Measurements from ENCODE around the gene ACOT9. TPM values are rescaled to one million over a fixed set of nuclear protein-coding genes. Genes with fewer than 3 reads are reported as not detected.

Gene ACOT9
- total and polyA plus RNA-seq, 2 experiments from 2014 or later = 28.5 to 34.3 TPM

DNA sequence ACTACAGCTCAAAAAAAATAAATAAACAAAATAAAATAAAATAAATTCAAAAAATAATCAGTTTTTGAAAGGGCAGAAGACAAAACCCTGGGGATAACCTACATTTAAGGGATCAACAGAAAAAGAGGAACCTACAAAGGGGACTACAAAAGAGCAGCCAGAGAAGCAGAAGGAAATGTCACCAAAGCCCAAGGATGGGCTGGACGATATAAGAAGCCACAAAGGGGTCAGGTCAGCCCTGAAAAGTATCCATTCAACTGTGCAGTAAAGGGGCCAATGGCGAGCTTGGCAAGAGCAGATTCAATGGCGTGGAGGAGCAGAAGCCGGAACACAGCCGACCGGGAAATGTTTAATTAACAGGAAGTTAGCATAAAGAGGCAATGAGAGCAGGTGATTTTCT is 16.9 kb downstream of the ACOT9 start:
- Mint-ChIP-seq H3K4me1 (no peaks in the 10 kb centered on the region; the same call in 2 of the 3 replicates), H3K27ac (no peak overlapping the region), H3K36me3 (ENCODE audit: low read depth) (peaks cover 31% of the 10 kb centered on the region), H3K4me3 (no peak overlapping the region), H3K9me3 (no peaks in the 10 kb centered on the region; the same call in 2 of the 3 replicates), H3K27me3 (ENCODE audit: insufficient read depth, low read depth, poor library complexity) (no peaks in the 10 kb centered on the region)
- H3K4me2 ChIP-seq = no peak overlapping the region
- no peaks in the 10 kb centered on the region for H3K27me3 ChIP-seq (ENCODE audit: insufficient read depth)
- no peaks in the 10 kb centered on the region for H3F3A ChIP-seq (replicated peaks; ENCODE audit: low read depth)
- no peak for TF ChIP-seq ZNF331 (CRISPR knock-in tag; IDR thresholded peaks at IDR 0.05; ENCODE audit: low read depth)
- no peak for TF ChIP-seq EZH2 (IDR thresholded peaks at IDR 0.05; ENCODE audit: low read depth, unreplicated experiment)
- no peak for TF ChIP-seq JUNB (IDR thresholded peaks at IDR 0.05; ENCODE audit: unreplicated experiment)
- no peak for TF ChIP-seq NANOG (IDR thresholded peaks at IDR 0.05; ENCODE audit: borderline replicate concordance)
- H3K9me2 ChIP-seq (ENCODE audit: insufficient read depth) = no peaks in the 10 kb centered on the region
- no peaks in the 10 kb centered on the region for H4K20me1 ChIP-seq (replicated peaks; ENCODE audit: insufficient read depth)
- H2AFZ ChIP-seq = no peak overlapping the region
- ATAC-seq = no peak
- H3K4me1 ChIP-seq (ENCODE audit: insufficient read depth) = no peaks in the 10 kb centered on the region
- no peak overlapping the region for H3K27ac ChIP-seq (ENCODE audit: low read depth)
- DNase-seq (ENCODE audit: low spot score) = no peak
- no peaks in the 10 kb centered on the region for H3K79me2 ChIP-seq (replicated peaks; ENCODE audit: insufficient read depth)
- peaks cover 7% of the 10 kb centered on the region; the same call in 1 of the 2 replicates for H3K36me3 ChIP-seq (ENCODE audit: insufficient read depth)
- H3K4me3 ChIP-seq = no peak overlapping the region

DNA sequence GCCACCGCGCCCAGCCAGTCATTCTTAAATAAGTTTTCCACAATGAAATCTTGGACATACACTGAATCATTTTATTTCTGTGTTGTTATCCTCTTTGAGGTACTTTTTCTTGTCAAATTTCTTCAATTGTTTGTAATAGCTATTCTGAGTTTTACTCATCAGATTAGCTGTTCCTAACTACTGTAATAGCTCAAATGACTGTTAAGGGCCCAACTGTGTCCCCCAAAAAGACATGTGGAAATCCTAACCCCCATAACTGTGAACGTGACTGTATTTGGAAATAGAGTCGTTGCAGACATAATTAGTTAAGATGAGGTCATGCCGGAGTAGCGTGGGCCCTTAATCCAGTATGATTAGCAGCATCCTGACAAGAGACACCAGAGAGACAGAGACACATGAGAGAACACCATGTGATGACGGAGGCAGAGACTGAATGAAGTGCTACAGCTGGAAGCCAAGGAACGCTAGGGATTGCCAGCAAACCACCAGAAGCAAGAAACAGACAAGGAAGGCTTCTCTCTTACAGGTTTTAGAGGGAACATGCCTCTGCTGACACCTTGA is 22.9 kb downstream of the ACOT9 start:
- Histone ChIP-seq H3K36me3 (ENCODE audit: insufficient read depth) (peaks cover 8% of the 10 kb centered on the region; the same call in 1 of the 2 replicates), H3K9me2 (ENCODE audit: insufficient read depth) (no peaks in the 10 kb centered on the region), H3K4me3 (no peak overlapping the region), H3K4me2 (no peak overlapping the region), H3K79me2 (replicated peaks; ENCODE audit: insufficient read depth) (no peaks in the 10 kb centered on the region), H4K20me1 (replicated peaks; ENCODE audit: insufficient read depth) (no peaks in the 10 kb centered on the region), H3K27me3 (ENCODE audit: insufficient read depth) (no peaks in the 10 kb centered on the region), H3K4me1 (ENCODE audit: insufficient read depth) (no peaks in the 10 kb centered on the region), H3F3A (replicated peaks; ENCODE audit: low read depth) (no peaks in the 10 kb centered on the region), H2AFZ (no peak overlapping the region), H3K27ac (ENCODE audit: low read depth) (no peak overlapping the region)
- ATAC-seq = no peak
- H3K4me1 Mint-ChIP-seq = peaks cover 7% of the 10 kb centered on the region; the same call in 2 of the 3 replicates
- no peaks in the 10 kb centered on the region for H3K27me3 Mint-ChIP-seq (ENCODE audit: insufficient read depth, low read depth, poor library complexity)
- DNase-seq (ENCODE audit: low spot score) = no peak
- peaks cover 19% of the 10 kb centered on the region for H3K36me3 Mint-ChIP-seq (ENCODE audit: low read depth)
- no peaks in the 10 kb centered on the region for H3K9me3 Mint-ChIP-seq
- H3K27ac Mint-ChIP-seq = no peak overlapping the region
- H3K4me3 Mint-ChIP-seq = no peak overlapping the region
- TF ChIP-seq, protein P1, sequence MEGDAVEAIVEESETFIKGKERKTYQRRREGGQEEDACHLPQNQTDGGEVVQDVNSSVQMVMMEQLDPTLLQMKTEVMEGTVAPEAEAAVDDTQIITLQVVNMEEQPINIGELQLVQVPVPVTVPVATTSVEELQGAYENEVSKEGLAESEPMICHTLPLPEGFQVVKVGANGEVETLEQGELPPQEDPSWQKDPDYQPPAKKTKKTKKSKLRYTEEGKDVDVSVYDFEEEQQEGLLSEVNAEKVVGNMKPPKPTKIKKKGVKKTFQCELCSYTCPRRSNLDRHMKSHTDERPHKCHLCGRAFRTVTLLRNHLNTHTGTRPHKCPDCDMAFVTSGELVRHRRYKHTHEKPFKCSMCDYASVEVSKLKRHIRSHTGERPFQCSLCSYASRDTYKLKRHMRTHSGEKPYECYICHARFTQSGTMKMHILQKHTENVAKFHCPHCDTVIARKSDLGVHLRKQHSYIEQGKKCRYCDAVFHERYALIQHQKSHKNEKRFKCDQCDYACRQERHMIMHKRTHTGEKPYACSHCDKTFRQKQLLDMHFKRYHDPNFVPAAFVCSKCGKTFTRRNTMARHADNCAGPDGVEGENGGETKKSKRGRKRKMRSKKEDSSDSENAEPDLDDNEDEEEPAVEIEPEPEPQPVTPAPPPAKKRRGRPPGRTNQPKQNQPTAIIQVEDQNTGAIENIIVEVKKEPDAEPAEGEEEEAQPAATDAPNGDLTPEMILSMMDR (conservative IDR thresholded peaks at IDR 0.05; ENCODE audit: low read depth in 2 of 2) = no peak
- TF ChIP-seq EZH2phosphoT487 (IDR thresholded peaks at IDR 0.05; ENCODE audit: unreplicated experiment) = no peak
- TF ChIP-seq EZH2 (IDR thresholded peaks at IDR 0.05; ENCODE audit: low read depth, unreplicated experiment) = no peak
- no peak for TF ChIP-seq CREB1 (CRISPR knock-in tag; IDR thresholded peaks at IDR 0.05; ENCODE audit: low read depth)
- TF ChIP-seq NANOG (IDR thresholded peaks at IDR 0.05; ENCODE audit: borderline replicate concordance) = no peak
- TF ChIP-seq JUNB (IDR thresholded peaks at IDR 0.05; ENCODE audit: unreplicated experiment) = no peak
- TF ChIP-seq STAT1 (IDR thresholded peaks at IDR 0.05; ENCODE audit: unreplicated experiment) = no peak
- TF ChIP-seq ZNF114 (CRISPR knock-in tag; IDR thresholded peaks at IDR 0.05) = no peak
- TF ChIP-seq, protein P2, sequence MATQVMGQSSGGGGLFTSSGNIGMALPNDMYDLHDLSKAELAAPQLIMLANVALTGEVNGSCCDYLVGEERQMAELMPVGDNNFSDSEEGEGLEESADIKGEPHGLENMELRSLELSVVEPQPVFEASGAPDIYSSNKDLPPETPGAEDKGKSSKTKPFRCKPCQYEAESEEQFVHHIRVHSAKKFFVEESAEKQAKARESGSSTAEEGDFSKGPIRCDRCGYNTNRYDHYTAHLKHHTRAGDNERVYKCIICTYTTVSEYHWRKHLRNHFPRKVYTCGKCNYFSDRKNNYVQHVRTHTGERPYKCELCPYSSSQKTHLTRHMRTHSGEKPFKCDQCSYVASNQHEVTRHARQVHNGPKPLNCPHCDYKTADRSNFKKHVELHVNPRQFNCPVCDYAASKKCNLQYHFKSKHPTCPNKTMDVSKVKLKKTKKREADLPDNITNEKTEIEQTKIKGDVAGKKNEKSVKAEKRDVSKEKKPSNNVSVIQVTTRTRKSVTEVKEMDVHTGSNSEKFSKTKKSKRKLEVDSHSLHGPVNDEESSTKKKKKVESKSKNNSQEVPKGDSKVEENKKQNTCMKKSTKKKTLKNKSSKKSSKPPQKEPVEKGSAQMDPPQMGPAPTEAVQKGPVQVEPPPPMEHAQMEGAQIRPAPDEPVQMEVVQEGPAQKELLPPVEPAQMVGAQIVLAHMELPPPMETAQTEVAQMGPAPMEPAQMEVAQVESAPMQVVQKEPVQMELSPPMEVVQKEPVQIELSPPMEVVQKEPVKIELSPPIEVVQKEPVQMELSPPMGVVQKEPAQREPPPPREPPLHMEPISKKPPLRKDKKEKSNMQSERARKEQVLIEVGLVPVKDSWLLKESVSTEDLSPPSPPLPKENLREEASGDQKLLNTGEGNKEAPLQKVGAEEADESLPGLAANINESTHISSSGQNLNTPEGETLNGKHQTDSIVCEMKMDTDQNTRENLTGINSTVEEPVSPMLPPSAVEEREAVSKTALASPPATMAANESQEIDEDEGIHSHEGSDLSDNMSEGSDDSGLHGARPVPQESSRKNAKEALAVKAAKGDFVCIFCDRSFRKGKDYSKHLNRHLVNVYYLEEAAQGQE (IDR thresholded peaks at IDR 0.05; ENCODE audit: unreplicated experiment) = no peak
- no peak for TF ChIP-seq ZNF331 (CRISPR knock-in tag; IDR thresholded peaks at IDR 0.05; ENCODE audit: low read depth)
- TF ChIP-seq, protein P3, sequence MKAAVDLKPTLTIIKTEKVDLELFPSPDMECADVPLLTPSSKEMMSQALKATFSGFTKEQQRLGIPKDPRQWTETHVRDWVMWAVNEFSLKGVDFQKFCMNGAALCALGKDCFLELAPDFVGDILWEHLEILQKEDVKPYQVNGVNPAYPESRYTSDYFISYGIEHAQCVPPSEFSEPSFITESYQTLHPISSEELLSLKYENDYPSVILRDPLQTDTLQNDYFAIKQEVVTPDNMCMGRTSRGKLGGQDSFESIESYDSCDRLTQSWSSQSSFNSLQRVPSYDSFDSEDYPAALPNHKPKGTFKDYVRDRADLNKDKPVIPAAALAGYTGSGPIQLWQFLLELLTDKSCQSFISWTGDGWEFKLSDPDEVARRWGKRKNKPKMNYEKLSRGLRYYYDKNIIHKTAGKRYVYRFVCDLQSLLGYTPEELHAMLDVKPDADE (IDR thresholded peaks at IDR 0.05) = no peak
- TF ChIP-seq POLR2AphosphoS5 (IDR thresholded peaks at IDR 0.05; ENCODE audit: low read depth) = no peak
